HG02840 (cell line): Measurements from ENCODE around the gene NCOR2.

ENCODE experiments used
- ATAC-seq: cut with Tn5 transposase; IDR thresholded peaks from one replicate; pipeline ENCODE4 v1.9.1; 2021; ENCODE audit warnings: mild to moderate bottlenecking, moderate library complexity, moderate number of reproducible peaks; ENCODE audit not compliant: unreplicated experiment, low FRiP score

The NCOR2 gene

DNA sequence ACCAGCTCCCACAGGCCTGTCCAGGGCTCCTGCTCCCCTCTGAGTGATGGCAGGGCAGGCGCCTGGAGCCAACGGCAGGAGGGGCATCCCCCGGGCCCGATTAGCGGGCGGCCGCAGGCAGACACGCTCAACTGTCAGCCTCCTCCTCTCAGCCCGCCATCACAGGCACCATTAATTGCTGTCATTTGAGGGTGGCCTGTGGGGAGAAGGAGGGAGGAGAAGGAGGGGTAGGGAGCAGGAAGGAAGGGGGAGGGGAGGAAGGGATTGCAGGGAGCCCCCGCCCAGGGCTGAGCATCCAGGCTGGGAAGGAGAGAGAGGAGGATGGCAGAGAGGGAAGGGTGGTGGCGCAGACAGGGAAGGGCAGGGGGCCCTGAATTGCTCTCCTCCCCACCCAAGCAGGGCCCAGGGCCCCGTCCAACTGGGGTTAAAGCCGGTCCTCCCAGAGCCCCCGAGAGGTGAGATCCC, 36.1 kb downstream of the NCOR2 start:
- no peak for ATAC-seq

DNA sequence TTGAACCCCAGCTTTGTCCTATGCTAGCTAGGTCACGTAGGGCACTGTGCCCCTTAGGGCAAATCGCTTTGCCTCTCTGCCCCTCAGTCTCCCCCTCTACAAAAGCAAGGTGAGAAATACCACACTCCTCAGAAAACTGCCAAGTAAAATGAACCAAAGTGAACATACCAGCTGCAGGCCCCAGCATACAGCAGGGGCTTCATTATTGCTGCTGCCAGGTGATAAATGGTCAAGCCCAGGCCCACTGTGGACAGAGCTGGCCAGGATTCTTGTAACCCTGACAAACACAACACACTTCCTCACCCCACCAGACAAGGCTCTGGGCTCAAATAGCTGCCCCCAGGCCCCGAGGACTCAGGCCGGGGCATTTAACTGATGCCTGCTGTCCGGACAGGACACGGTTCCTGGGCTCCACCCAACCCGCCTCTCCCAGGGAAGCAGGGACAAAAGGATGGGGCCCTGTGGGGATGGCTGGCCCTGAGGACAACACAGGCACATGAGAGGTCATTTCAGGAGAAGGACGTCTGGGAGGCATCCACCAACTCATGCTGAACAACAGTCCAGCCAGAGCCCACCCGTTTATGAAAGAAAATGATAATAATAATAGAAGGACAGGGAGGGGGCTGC, 36.7 kb downstream of the NCOR2 start:
- no peak for ATAC-seq

DNA sequence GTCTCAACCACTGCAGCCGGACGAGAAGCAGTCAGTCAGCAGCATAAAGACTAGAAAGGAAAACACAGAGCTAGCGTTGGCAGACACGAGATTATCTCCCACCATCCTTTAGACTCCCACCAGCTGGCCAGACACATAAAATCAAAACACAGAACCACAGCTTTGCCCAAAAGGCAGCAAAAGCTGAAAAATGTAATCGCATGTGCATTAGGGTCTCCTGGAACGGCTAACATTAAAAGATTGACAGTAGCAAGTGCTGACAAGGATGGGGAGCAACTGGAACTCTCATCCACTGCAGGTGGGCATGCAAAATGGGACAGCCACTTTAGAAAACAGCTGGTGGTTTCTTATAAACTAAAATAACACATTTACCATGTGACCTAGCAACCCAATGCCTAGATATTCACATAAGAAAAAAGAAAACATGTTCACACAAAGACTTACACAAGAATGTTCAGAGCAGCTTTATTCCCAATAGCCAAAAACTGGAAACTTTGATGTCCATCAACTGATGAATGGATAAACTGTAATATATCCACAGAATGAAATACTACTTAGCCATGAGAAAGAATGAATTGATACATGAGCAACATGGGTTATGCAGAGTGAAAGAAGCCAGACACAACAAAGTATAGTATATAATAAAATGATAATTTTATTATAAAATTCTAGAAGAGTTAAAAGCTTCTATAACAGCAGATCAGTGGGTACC, 37.7 kb downstream of the NCOR2 start:
- no peak for ATAC-seq

DNA sequence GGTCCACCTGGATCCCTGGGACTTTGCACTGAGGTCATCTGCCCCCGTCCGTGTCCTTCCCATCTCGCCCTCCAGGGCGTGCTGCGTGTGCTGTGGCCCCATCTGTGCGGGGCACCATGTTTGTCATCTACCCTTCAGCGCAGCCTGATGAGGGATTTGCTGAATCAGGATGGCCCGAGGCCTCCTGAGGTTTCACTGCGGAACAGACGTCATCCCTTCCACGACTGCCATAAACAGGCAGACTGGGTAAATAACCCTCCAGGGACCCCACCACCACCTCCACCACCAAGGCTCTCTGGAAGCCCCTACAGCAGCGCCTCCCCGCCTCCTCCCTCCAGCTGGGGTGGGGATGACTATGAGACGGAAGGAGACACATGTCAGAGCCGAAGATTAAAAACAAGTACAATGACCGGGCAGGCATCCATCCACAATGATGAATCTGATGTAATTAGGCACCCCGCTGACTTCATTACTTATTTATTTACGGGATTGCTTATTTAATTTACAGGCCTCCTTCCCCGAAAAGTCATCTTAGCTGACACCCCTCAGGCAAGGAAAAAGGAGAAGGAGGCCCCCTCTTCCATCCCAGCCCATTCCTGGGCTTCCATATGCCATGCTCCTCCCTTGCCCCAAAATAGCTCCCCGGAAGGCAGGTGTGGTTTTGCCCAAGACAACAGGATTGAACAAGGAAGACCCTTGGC, 39.4 kb downstream of the NCOR2 start:
- ATAC-seq = no peak

DNA sequence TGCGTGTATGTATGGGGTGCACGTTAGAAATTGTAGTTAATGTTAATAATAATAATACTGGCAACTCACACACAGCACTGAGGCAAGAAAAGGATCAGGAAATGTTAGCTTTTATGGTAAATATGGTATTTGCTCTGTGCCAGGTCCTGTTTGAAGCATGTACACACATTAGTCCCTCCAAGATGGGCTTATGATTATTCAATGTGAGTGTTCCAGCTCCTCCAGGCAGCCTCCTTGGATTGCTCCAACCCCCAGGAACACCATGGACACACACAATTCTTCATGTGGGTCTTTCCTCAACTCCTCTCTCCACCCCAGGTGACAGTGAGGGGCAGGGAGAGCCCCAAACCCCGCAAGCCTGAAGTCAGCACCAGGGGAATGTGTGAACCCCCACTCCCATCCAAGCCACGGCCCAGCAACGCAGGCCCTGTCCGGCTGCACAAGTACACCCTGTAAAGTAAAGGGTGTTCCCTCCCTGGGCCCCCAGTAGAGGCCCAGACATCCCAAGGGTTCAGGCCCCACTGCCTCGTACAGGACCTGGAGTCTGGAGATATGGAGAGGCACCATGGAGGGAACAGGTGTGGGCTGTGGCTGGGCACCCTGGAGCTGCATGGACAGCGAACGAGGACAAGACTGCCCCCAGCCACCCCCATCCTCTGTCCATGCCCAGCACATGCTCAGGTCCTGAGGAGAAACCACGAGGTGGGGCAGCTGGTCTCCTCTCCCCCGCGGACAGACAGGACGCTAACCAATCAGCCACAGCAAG, 41.3 kb downstream of the NCOR2 start:
- ATAC-seq = no peak

DNA sequence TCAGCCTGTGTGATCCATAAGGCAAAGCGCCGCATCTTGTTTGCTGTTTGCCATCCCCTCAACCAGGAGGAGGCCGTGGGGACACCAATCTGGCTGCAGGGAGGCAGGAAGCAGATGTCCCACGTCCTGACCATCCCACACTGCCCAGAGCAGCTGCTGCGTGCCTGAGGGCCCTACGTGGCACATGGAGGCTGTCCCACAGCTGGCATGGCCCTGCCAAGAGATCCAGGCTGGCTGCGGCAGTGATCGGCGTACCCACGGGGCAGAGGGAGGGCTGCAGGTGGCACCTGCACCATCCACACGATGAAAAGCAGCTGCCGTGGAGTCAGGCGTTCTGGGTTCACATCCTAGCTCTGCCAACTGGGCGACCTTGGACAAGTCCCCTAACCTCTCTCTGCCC, 42.0 kb downstream of the NCOR2 start:
- ATAC-seq = no peak

DNA sequence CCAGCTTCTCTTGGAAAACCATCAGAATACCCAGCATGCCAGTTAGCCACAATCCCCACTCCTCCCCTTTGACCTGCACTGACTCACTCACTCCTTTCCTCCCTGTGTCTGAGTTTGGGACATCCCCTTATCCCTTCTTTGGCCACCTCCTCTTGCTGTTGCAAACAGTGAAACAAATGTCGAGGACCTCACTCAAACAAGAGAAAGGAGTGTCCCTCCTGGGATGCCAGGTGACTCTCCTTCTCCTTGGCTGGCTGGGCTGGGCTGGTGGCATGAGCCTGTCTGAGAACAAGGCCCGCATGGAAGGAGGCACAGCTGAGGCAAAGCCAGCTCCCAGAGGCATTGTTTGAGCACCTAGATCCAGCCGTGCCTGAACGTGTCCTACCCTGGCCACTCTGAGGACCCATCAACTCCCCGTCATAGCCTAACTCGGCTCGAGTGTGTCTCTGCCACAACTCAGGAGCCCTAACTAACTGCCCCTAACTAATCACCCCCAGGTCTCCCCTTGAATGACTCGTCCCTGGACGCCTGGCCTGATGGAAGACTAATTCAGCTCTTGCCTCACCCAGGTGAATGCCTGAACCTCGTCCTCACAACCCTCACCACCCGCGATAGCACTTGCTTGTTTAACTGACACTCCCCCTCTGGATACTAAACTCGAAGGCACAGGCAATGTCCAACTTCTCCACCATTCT, 43.0 kb downstream of the NCOR2 start:
- no peak for ATAC-seq

DNA sequence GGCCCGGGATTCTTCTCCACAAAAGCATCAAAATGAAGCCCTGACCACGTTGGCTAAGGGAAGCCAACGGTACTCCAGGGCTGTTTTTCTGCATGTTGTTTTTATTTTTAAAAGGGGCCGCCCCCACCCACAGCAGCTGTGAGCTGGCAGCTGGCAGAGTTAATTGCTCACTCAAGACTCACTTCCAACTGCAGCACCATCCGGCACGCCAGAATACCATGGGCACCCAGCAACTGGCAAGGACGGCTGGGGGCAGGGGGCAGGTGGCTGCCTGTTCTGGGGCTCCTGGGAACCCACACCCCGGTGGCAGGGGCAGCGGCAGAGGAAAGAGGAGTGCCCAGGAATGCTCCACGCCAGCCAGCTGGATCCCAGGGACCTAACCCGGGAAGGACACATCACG, 44.3 kb downstream of the NCOR2 start:
- no peak for ATAC-seq

DNA sequence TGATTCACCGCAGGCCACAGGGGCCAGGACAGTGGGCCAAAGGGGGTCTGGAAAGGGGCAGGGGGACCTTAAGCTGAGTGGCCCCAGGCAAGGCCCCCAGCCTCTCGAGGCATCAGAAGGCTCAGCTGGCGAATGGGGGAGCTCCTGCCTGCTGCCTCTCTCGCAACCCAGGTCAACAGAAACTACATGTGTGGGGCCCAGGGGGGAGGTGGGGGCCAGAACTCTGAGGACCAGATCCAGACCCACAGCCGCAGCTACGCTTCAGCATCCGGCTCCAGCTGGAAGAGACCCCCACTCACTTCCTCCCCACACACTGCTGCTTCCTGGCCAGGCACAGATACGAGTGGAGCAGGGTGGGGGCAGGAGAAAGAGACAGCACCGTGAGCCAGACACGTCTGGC, 46.5 kb downstream of the NCOR2 start:
- no peak for ATAC-seq

DNA sequence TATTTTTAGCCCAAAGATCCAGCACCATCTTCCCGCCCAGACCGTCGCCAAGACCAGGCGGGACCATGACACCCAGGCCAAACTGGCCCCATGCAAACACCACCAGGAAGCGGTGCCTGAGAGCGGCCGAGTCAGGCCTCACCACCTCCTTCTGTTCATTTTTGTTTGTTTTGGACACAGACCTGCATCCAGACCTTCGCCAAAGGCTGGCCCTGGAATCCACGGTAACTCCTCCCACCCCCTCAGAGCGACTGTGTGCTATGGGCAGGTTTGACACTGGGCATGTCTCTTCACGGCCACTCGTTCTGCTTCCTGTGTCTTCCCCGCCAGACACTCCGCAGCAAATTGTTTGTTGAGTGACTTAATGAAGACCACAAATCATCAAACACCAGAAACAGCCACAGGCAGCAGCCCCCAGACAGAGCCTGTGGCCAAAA, 47.1 kb downstream of the NCOR2 start:
- no peak for ATAC-seq

DNA sequence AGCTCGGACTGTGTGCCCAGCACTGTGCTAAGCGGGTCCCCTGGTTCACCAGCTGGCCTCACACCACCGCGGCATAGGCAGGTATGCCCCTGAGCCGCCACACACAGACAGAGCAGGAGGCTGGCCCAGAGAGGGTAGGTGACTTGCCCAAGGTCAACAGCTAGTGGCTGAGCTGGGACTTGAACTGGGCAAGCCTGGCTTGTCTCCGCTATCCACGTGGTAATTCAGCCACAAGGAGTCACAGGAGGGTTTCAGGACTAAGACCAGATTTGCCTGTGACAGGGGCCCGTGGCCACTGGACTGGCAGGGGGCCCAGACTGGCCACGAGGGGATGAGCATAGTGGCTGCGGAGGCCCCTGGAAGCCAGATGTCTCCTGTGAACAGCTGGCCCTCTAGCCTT, 47.7 kb downstream of the NCOR2 start:
- no peak for ATAC-seq

DNA sequence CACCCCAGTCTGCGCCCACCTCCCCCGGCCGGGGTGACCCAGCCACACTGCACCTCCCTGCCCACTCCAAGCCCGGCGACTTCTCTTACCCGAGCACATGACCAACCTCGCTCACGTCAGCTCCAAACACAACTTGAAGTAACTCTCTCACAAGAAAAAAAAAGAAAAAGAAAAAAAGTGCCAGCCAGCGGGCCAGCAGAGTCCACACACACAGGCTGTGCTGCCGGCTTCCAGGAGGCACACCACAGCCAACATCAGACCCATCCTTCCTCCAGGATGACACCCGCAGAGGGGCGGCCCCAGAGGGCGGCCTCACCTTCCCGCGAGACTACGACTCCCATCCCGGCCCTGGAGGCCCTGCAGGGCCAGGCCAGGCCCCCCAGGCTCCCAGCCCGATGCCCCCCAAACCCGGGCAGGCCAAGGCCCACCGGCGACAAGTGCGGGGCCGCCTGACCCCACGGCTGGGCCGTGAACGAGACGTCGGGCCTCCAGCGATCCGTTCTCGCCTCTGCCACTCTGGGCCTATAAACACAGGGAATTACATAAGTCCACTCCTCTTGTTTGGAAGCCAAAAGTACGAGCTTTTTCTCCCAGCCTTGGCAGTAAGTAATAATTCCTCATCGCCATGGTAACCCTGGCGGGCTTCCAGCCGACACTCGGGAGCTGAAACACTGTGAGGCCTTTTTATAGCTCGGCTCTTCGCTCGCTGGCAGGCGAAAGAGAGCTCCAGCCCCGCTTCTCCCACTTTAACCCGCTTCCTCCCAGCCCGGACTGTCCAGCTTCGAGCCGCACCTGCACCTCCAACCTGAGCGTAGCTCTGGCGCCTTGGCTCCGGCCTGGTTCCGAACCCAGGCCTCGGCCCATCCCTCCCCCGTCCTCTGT, 49.1 kb downstream of the NCOR2 start:
- ATAC-seq = no peak
